Right renal pelvis (tissue), 4 donors: ENCODE data around the gene NOL4L. TPM values are rescaled to one million over a fixed set of nuclear protein-coding genes. Genes with fewer than 3 reads are reported as not detected.

Source experiments
- DNase-seq, 4 donors: peaks; one replicate each; pipeline ENCODE4 v3.0.0-alpha.2; 2013; ENCODE audit warnings: low read depth in 4 of 4, low spot score in 3 of 4, missing footprints in 1 of 4
- polyA plus RNA-seq, 4 donors: library from polyadenylated mRNA; unstranded; fragments of 120-200 nt; gene quantifications; one replicate each; pipeline ENCODE4 v1.2.1, GENCODE V29; 2013; ENCODE audit not compliant: insufficient read length in 4 of 4

Gene NOL4L
- polyA plus RNA-seq, 4 donors, result 47.1 to 62.0 (median 51.7) TPM

DNA sequence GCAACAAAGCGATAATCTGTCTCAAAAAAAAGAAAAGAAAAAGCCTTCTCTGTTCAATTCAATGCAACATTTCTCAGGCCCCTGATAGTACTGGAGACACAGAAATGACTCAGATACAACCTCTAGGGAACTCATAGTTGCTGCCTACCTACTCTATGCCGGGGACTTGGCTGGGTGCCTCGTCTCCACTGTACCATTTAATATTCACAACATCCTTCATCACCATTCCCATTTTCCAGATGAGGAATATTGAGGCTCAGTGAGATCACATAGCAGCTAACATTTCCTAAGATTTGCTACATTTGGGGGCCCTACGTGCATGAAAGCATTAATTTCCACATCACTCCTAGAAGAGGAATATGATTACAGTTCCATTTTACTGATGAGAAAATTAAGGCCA is 7.5 kb downstream of the NOL4L start:
- DNase-seq, result no peak

DNA sequence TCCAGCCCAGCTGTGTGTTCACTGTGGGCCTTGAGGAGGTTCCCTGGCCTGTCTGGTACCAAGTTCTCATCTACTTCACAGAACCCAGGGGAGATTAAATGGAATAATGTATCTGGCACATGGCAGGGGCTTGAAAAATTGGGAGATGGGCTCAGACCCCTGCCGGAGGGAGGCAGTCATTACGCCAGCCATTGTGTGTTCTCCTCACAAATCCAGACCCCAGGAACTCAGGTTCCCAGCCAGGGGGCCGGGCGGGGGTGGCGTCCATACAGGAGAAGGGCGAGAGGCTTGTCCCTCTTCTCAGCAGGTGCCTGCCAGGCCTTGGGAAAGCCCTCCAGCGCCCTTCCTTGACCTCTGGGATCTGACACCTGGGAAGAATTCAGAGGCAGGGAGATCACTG is 8.1 kb downstream of the NOL4L start:
- DNase-seq, result no peak

DNA sequence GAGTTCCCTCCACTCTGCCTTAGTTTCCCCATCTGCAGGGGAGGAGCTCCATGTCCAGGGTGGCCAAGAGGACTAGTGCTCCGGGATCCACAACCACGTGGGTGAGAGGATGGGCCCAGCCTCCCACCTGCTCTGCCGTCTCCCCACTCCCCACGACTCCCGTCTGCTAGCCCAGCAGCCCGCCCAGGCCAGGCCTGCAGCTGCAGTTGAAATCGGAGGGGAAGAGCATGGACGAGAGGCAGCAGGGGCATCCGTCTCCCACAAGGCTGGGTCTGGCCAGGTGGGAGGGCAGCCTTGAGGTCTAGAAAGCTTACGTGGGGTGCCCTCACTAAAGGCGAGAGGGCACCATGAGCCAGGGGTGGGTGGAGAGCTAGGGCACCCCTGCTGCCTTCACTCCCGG is 8.6 kb downstream of the NOL4L start:
- no peak for DNase-seq

DNA sequence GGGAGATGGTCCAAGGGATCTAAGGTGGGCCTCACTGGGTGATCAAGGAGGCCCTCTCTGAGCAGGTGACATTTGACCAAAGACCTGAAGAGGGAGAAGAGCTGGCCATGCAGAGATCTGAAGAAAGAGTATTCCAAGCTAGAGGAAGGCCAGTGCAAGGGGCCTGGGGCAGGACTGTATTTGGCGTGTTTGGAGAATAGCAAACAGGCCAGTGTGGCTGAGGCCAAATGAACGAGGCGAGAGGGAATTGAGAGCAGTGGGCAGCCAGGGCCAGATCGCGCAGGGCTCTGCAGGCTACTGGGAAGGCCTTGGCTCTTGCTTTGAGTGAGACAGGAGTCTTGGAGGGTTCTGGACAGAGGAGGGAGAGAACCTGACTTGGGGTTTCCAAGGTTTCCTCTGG is 9.3 kb downstream of the NOL4L start:
- no peak for DNase-seq

DNA sequence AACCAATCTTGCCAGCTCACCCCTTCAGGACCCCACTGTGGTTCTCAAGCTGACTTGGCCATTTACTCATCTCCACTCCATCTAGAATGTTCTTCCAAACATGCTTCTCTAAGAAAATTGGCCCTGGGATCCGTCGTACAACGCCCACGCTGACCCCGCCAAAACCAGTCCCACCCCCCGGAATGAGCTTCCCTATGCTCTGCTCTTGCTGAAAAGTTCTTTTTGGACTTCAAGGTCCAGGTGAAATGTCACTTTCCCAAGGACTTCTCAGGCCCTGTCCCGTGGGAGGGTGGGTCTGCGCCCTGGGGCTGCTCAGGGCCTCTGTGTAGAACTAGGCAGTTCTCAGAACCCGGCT is 9.9 kb downstream of the NOL4L start:
- DNase-seq, result no peak

DNA sequence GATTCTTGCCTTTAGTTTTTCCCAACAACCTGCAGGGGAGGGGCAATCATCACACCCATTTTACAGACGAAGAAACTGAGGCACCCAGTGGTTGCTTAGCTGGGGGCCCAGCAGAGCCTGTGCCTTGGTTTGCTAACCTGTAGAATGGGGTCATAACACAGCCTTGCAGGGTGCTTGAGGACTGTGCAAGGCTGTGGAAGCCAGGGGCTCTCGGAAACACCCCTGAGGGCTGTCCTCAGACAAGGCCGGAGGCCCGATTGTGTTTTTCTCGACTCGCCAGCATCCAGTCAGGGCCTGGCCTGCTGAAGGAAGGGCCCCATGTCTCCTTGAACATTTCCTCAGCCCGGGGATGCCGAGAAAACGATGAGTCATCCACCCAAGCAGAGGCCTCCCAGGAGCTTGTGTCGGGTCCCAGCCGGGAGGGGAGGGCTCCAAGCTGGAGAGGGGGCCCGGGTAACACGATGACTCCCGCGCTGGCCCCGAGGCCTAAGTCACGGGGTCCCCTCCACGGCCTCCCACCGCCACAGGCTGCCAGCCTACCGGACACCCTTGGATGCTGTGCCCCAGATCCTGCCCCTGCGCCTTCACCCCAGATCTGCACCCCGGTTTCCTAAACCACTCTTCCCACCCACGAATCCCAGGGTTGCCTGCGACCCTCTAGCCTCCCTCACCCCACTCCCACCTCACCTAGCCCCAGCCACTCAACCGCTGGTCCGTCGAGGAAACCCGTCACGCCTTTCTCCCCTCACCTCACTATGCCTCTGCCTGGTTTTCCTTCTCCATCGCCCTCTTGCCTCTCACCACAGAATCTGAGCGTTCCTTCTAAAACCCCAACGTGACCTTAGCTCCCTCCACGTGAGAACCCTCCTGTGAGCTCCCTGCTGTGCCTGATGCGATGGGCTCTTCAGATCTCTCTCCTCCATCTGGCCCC is 10.6 kb downstream of the NOL4L start:
- no peak for DNase-seq

DNA sequence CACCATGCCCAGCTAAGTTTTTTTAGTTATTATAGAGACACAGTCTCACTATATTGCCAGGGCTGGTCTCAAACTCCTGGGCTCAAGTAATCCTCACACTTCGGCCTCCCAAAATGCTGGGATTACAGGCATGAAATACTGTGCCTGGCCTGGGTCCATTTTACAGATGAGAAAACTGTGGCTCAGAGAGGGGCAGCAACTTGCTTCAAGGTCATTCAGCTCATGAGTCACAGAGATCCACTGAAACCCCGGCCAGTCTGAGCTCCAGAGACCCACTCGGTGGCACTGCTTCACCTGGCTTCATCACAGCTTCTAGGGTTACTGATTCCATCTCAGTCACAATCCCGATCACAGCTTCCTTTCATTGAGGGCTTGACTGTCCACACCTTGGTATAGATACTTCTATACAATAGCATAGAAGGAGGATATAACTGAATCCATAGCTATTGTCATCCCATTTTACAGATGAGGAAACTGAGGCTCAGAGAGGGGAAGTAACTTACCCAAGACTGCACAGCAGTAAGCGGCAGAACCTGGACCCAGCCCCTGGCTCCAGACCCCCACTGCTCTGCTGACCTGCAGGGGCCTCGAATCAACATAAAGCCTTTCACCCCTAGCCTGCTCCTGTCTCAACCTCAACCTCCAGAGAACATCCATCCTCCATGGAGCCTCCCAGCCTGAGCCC is 11.8 kb downstream of the NOL4L start:
- DNase-seq, result no peak

DNA sequence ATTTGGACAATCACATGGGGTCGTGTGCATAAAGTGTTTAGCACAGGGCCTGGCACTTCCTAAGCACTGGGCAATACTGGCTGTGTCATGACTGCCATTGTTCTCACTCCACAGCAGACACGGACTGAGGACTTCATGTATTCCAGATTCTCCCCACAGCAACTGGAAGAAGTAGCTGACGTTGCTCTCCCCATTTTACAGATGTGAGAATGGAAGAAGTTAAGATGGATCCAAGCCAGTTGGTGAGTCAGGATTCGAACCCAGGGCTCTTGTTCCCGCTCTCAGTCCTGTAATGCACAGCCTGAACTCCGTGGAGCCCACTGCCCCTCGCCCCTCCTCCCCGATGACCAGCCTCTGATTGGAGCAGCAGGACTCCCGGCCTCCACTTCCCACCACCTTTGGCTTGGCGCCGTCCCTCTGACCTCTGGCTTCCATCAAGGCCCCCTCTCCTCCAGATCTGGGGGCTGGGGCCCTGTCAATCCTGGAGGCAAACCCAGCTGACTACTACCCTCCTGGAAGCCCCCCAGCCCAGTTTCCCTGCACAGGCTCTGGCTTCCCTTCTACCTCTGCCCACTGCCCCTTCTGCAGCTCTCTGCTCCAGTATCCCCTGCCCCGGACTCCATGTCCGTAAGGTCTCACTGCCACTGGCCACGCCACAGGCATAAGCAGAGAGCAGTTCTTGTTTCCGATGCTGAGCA is 12.7 kb downstream of the NOL4L start:
- DNase-seq, result no peak

DNA sequence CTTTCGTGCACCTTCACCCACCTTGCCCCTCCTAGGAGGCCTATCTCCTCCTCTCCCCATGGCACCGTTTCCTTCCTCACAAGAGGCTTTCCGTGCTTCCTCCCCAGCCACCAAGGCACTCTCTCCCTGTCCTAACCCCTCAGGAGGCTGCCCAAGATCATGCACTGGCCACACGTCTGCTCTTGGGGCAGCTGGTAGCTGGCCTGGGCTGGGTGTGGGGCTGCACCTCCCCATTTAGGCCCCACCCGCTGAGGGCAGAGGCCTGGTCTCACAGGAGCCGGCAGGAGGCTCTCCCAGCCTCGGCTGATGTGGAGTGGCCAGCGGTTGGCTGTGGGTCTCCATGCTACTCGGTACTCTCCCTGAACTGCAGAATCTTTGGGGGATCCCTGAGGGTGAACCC is 13.6 kb downstream of the NOL4L start:
- DNase-seq, result no peak

DNA sequence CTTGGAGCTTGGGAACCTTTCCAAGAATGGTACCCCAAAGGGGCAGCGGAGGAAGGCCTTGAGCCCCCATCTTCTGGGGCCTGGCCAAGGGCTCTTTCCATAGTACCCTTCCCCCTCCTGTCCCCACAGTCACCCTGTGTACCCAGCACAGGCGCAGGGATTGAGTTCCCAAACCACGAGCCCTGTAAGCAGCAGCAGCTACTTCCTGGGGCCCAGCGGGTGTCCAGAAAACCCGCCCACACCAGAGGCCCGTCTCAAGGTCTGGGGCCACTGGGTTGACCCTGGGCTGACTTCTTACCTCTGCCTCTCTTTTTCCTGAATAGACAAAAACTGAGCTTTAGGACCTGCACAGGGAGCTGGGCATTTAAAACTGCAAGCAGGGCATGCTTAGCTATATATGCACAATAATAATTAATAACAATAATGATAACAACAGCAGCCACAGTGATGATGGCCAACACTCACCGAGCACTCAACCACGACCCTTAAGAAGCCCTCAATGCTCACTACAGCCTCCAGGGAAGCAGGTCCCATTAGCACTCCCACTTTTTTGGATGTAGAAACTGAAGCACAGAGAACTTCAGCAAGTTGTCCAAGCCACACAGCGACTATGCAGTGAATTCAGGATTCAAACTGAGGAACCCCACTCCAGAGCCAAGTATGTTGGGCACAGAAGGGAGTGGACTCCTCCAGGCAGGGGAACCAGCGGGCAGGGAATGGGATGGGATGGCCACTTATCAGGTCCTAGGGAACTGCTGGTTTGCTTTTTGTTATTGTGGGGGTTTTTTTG is 14.5 kb downstream of the NOL4L start:
- DNase-seq, result no peak

DNA sequence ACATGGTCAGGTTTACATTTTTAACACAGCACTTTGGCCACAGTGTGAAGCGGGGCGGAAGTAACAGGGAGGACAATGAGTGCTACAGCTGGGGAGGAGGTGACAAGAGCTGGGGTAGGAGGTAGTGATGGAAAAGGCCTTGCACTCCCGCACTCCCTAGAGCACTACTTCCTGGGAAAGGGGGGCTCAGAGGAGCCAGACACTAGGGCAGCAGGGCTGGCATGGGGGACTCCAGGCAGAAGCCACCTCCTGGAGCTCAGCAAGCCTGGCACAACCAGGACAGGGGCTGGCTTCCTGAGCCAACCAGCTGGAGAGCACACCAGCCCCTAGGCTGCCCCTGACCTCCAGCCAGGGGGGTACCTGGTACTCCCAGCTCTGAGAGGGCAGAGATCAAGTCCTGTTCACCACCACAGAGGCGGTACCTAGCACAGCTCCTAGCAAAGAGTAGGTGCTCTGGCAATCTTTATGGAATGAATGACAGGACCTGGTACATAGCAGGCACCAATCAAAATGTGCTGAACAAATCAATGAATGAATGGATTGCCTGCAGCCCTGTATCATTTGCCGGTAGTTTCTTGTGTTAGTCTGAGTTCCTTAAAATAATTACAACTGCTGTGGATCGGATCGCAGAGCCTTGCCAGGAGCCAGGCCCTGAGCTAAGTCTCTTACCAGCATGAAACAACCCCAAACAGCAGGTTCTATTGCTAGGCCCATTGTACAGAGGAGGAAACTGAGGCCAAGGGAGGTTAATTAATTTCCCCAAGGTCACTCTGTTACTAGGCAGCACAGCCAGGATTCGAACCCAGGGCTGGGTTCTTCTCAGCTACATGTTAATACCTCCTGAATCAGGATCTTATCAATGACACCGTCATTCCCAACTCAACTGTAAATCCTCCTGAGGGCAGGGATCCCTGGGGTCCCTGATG is 15.5 kb downstream of the NOL4L start:
- DNase-seq, result no peak

DNA sequence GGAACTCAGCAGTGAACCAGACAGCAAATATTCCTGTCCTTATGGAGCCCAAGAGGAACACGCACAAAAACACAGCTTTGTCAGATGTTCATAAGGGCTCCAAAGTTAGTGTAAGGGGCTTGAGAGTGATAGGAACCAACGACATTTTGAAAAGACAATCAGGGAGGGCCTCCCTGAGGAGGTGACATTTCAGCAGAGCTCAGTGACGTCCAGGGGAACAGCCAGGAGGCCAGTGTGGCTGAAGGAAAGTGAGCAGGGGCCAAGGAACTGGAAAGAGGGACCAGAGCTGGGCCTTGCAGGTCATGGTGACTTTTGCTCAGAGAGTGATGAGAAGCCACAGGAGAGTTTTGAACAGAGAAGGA is 16.1 kb downstream of the NOL4L start:
- DNase-seq, result no peak

DNA sequence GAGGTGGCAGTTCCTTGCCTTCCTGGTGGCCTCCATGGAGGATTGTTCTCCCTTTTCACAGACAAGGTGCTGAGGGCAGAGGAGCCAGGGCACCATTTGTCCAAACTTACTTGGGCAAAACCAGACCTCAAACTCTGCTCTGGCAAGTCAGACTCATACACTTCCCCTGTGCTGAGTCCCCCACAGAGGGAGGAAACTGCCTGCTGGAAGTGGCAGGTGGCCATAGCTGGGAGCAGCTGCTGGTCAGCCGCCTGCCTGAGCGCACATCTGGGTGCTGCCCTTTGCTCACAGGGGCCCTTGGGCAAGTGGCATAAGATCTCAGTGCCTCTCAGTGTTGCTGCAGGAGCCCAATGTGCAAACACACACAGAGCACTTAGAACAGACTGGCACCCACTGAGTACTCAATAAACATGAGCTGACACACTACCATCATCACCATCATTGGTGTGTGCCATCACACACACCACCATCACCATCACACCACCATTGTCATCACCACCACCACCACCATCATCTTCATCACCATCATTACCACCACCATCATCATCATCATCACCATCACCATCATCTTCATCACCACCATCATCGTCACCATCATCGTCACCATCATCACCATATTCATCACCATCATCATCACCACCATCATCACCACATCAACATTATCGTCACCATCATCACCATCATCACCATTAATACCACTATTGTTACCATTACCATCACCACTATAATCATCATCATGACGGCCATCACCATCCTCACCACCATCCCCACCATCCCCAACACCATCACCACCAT is 17.6 kb downstream of the NOL4L start:
- no peak for DNase-seq

DNA sequence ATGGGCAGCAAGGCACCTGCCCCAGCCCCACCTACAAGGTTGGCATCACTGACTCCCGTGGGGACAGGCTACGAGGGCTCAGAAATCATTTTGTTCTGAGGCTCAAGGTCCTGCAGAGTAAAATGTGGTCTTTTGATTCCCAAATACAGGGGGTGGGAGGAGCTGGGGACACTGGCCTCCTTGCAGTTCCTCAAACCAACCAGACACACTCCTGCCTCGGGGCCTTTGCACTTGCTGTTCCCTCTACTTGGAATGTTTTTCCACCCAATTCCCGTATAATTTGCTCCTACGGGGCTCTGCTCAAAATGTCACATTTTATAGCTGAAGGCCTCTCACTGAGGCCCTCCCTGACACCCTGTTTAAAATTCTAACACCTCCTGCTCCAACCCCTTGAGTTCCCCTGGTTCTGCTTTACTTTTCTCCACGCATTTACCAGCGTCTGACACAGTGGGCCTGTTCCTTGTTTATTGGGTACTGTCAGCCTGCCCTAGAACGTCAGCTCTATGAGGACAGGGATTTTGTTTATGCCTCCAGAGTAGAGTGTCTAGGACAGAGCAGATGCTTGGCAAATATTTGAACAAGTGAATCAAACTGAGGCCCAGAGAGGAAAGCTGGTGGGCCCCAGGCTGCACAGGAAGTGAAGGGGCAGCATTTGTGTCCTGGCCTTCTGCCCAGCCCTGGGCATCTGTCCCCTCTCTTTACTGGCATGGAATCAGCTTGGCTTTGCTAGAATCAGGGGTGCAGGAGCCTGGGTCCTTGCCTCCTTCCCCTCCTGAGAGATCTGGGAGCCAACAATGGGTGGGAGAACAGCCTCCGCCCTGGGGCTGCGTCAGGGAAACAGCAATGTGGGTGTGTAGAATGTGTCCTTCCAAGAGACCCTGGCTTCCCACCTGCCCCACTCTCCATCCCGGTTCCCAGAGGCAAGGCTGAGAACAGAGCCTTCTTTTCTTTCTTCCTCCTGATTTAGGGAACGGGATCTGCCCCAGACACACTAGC is 18.5 kb downstream of the NOL4L start:
- no peak for DNase-seq

DNA sequence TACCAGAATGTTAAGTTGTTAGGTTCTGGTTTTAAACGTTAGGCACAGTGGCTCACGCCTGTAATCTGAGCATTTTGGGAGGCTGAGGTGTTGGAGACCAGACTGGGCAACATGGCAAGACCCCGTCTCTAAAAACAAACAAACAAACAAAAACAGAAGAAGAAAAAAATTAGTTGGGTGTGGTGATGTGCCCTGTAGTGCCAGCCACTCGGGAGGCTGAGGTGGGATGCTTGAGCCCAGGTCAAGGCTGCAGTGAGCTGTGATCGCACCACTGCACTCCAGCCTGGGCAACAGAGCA is 19.4 kb downstream of the NOL4L start:
- no peak for DNase-seq

DNA sequence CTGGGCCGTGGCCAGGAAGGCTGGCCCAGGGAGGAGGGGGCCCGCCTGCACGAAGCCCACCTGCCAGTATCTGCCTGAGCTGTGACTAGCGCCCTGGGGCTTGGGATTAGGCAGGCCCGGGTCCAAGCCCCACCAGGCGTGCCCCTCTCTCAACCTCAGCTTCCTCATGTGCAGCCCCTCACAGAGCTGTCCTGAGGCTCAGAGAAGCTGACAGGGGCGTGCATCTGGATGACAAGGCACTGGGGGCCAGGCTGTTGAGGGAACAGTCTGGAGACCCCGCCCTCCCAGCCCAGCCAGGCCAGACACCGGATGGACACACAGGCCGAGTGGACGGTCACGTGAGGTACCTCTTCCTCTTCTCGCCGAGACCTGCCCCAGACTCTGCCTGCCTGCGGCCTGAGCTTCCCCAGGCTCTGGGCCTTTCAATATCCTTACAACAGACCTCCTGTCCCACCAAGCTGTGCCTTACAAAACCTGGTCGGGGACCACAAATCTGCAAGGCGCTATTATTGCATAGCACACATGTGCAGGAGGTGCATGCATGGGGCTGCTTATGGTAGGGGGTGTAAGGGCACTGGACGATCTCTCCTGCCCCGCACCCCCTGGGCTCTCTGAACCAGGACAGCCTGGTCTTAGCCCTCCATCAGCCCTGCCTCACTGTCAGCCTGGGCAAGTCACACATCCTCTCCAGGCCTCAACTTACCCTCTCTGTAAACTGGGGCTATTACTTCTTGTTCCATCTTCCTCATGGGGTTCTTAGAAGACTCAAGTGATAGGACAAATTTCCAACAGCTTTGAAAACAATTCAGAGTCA is 20.0 kb downstream of the NOL4L start:
- no peak for DNase-seq

DNA sequence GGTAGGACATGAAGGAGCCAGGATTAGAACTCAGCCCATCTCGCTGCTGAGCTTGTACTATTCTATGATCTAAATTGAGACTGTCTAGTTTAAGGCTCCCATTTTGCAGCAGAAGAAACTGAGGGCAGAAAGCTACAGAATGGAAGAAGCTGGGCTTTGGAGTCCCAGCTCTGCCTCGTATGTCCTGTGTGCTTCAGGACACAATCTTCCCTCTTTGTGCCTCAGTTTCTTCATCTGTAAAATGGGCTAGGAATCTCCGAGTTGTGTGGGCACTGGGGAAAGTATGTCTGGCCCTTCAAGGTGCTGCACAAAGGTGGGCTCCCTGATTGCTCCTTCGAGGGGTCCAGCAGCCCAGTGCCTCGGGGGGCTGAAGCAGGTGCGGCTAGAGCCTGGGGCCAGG is 20.7 kb downstream of the NOL4L start:
- DNase-seq, result no peak
